Caco-2 (cell line): ENCODE results near the gene ATF6. TPM values are rescaled to one million over a fixed set of nuclear protein-coding genes. Genes with fewer than 3 reads are reported as not detected.

Source experiments
- BruUV-seq: library from RNA; stranded (reverse); fragments of 400-500 nt; replicated peaks from 2 replicates; lab custom pipeline; 2021; lab: Mats Ljungman, UMichigan
- CTCF ChIA-PET: fragments of 300-600 bp; sonication (Branson Sonifier 250); formaldehyde crosslinking; loops from one replicate; lab custom pipeline; 2022; ENCODE audit warnings: antibody characterized with exemption; lab: Charles Lee
- POLR2A ChIA-PET: fragments of 300-600 bp; sonication (Branson Sonifier 250); formaldehyde crosslinking; loops from one replicate; lab custom pipeline; 2022; ENCODE audit warnings: antibody characterized with exemption; lab: Charles Lee
- DNase-seq, 2 experiments: peaks; one replicate each; pipeline versions ENCODE4 v3.0.0 to v3.0.0-alpha.2; 2020 to 2022
- H3K27me3 ChIP-seq: replicated peaks from 2 replicates; pipeline ENCODE4 v1.6.0; 2011; ENCODE audit warnings: low read length; ENCODE audit not compliant: control insufficient read depth, insufficient read depth
- H3K36me3 ChIP-seq: 2 replicates; pipeline ENCODE4 v1.5.1; 2011; ENCODE audit warnings: low read length; ENCODE audit not compliant: control insufficient read depth, insufficient read depth
- H3K4me1 ChIP-seq: fragments of 250-450 bp; sonication (Bioruptor Pico); 2 replicates; pipeline ENCODE4 v1.5.1; 2020; ENCODE audit warnings: mild to moderate bottlenecking
- H3K4me3 ChIP-seq: 2 replicates; pipeline ENCODE4 v1.5.1; 2011; ENCODE audit warnings: low read depth, mild to moderate bottlenecking, control low read depth, low read length
- H3K9me3 ChIP-seq: fragments of 250-450 bp; sonication (Bioruptor Pico); 2 replicates; pipeline ENCODE4 v1.5.1; 2020; ENCODE audit warnings: mild to moderate bottlenecking, moderate library complexity
- H3K27ac Mint-ChIP-seq: one replicate; pipeline ENCODE4 v1.8.0; 2022; ENCODE audit warnings: mixed read lengths; ENCODE audit not compliant: unreplicated experiment
- H3K27me3 Mint-ChIP-seq: one replicate; pipeline ENCODE4 v1.8.0; 2022; ENCODE audit warnings: mixed read lengths; ENCODE audit not compliant: insufficient read depth, unreplicated experiment
- H3K36me3 Mint-ChIP-seq: one replicate; pipeline ENCODE4 v1.8.0; 2022; ENCODE audit warnings: mild to moderate bottlenecking, mixed read lengths; ENCODE audit not compliant: insufficient read depth, unreplicated experiment
- H3K4me1 Mint-ChIP-seq: one replicate; pipeline ENCODE4 v1.8.0; 2022; ENCODE audit warnings: low read depth, mixed read lengths; ENCODE audit not compliant: unreplicated experiment
- H3K4me3 Mint-ChIP-seq: one replicate; pipeline ENCODE4 v1.8.0; 2022; ENCODE audit warnings: mild to moderate bottlenecking, moderate library complexity, mixed read lengths; ENCODE audit not compliant: unreplicated experiment
- H3K9me3 Mint-ChIP-seq: one replicate; pipeline ENCODE4 v1.8.0; 2022; ENCODE audit warnings: mixed read lengths; ENCODE audit not compliant: unreplicated experiment
- intact Hi-C: fragments of 100-400 bp; cut with micrococcal nuclease; formaldehyde crosslinking; loops from one replicate; pipeline ENCODE4 v1.10.0; 2022; ENCODE audit not compliant: unreplicated experiment
- total RNA-seq: library from RNA; stranded (reverse); gene quantifications from 2 replicates; pipeline ENCODE4 v1.2.3, GENCODE V29; 2022
- TF ChIP-seq, protein P1 (sequence below), 2 experiments: fragments of 200-600 bp in 1 of 2; IDR thresholded peaks; 1 replicate in 1 of 2; 2 replicates in 1 of 2; pipeline versions ENCODE4 v1.5.1 to v1.8.0; 2011 to 2022; ENCODE audit warnings: antibody characterized with exemption in 1 of 2, control low read depth in 1 of 2, inconsistent platforms in 1 of 2, low read depth in 1 of 2, low read length in 1 of 2, mild to moderate bottlenecking in 1 of 2, moderate library complexity in 1 of 2; ENCODE audit not compliant: insufficient read depth in 1 of 2, severe bottlenecking in 1 of 2, unreplicated experiment in 1 of 2

ATF6 gene
- total RNA-seq, 1 experiment from 2014 or later, result 16.4 TPM

DNA sequence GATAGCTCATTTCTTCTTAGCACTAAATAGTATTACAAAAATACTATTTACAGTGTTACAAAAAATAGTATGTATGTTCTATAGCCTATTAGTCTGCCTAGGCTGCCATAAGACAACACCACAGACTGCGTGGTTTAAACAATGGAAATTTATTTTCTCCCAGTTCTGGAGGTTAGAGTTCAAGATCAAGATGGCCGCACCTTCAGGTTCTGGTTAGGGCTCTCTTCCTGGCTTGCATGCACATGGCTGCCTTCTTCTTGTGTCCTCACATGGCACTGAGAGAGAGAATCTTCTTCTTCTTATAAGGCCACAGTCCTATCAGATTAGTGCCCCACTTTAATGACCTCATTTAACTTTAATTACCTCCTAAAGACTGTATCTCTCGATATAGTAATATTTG lies 4.1 kb downstream of the ATF6 start:
- peaks cover 2% of the 10 kb centered on the region for H3K36me3 Mint-ChIP-seq
- Histone ChIP-seq H3K4me1 (no peaks in the 10 kb centered on the region), H3K36me3 (no peaks in the 10 kb centered on the region), H3K9me3 (no peaks in the 10 kb centered on the region), H3K4me3 (no peak overlapping the region), H3K27me3 (no peaks in the 10 kb centered on the region)
- no peak for DNase-seq
- no peak overlapping the region for H3K27ac Mint-ChIP-seq
- POLR2A ChIA-PET, result no interaction called here
- H3K4me3 Mint-ChIP-seq, result no peak overlapping the region
- H3K27me3 Mint-ChIP-seq, result no peaks in the 10 kb centered on the region
- CTCF ChIA-PET, result no interaction called here
- H3K4me1 Mint-ChIP-seq, result no peaks in the 10 kb centered on the region
- TF ChIP-seq, protein P1, sequence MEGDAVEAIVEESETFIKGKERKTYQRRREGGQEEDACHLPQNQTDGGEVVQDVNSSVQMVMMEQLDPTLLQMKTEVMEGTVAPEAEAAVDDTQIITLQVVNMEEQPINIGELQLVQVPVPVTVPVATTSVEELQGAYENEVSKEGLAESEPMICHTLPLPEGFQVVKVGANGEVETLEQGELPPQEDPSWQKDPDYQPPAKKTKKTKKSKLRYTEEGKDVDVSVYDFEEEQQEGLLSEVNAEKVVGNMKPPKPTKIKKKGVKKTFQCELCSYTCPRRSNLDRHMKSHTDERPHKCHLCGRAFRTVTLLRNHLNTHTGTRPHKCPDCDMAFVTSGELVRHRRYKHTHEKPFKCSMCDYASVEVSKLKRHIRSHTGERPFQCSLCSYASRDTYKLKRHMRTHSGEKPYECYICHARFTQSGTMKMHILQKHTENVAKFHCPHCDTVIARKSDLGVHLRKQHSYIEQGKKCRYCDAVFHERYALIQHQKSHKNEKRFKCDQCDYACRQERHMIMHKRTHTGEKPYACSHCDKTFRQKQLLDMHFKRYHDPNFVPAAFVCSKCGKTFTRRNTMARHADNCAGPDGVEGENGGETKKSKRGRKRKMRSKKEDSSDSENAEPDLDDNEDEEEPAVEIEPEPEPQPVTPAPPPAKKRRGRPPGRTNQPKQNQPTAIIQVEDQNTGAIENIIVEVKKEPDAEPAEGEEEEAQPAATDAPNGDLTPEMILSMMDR (IDR thresholded peaks at IDR 0.05; ENCODE audit: insufficient read depth in 1 of 2, low read depth in 1 of 2, low read length in 1 of 2, severe bottlenecking in 1 of 2, unreplicated experiment in 1 of 2), result no peak
- BruUV-seq, result no TSS peak
- intact Hi-C loops, result no loop called here
- no peaks in the 10 kb centered on the region for H3K9me3 Mint-ChIP-seq

DNA sequence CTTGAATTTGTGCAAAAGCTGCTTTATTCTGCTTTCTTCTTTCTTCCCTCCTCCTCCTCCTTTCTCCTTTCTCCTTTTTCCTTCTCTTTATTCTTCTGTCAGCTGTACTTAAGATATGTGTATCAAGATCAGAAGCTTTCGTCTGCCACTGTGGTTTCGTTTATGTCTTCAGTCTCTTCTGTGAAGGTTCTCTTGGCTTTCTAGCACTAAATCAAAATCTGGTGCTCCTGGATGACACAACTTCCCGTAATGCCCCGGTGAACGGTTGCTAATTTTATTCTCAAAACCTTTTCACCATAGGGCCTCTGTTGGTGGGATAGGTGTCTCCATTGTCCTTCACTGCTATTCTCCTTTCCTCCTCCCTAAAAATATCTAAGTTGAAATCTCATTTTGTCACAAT lies 5.0 kb downstream of the ATF6 start:
- Histone ChIP-seq H3K4me3 (no peak overlapping the region), H3K36me3 (no peaks in the 10 kb centered on the region), H3K4me1 (no peaks in the 10 kb centered on the region), H3K9me3 (no peaks in the 10 kb centered on the region), H3K27me3 (no peaks in the 10 kb centered on the region)
- BruUV-seq, result no TSS peak
- no peak for DNase-seq
- H3K36me3 Mint-ChIP-seq, result no peaks in the 10 kb centered on the region
- H3K27me3 Mint-ChIP-seq, result no peaks in the 10 kb centered on the region
- TF ChIP-seq, protein P1 (IDR thresholded peaks at IDR 0.05; ENCODE audit: insufficient read depth in 1 of 2, low read depth in 1 of 2, low read length in 1 of 2, severe bottlenecking in 1 of 2, unreplicated experiment in 1 of 2), result no peak
- H3K4me3 Mint-ChIP-seq, result no peak overlapping the region
- no peaks in the 10 kb centered on the region for H3K9me3 Mint-ChIP-seq
- intact Hi-C loops, result no loop called here
- no peak overlapping the region for H3K27ac Mint-ChIP-seq
- ChIA-PET POLR2A (no interaction called here), CTCF (no interaction called here)
- H3K4me1 Mint-ChIP-seq, result no peaks in the 10 kb centered on the region

DNA sequence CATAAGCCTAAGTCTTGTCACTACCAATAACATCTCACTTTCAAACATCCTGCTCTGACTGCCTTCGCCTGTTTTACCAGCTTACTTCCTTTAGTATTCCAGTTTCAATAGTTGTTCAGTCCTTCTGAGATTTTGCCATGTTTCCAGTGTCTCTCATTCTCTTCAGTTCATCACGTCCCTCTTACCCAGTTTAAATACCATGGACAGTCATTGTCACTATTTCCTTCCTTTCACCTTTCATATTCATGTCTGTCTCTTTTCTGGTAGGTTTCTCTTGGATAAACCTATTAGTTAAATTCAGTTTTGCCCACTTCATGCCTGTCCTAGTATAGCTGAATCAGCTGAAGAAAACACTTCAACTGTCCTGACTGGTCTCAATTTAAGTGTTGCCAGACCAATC lies 5.9 kb downstream of the ATF6 start:
- BruUV-seq, result no TSS peak
- TF ChIP-seq, protein P1 (IDR thresholded peaks at IDR 0.05; ENCODE audit: insufficient read depth in 1 of 2, low read depth in 1 of 2, low read length in 1 of 2, severe bottlenecking in 1 of 2, unreplicated experiment in 1 of 2), result no peak
- Mint-ChIP-seq H3K27me3 (no peaks in the 10 kb centered on the region), H3K27ac (no peak overlapping the region), H3K36me3 (no peaks in the 10 kb centered on the region), H3K4me3 (no peak overlapping the region), H3K9me3 (no peaks in the 10 kb centered on the region), H3K4me1 (no peaks in the 10 kb centered on the region)
- no peak overlapping the region for H3K4me3 ChIP-seq
- DNase-seq, result no peak
- no peaks in the 10 kb centered on the region for H3K27me3 ChIP-seq
- ChIA-PET CTCF (interaction anchor here (1.1 kb wide), 1 partner anchor 265 kb away, joined by 3 read pairs; no protein-coding TSS in a partner anchor), POLR2A (no interaction called here)
- H3K4me1 ChIP-seq, result no peaks in the 10 kb centered on the region
- no peaks in the 10 kb centered on the region for H3K36me3 ChIP-seq
- intact Hi-C loops, result no loop called here
- H3K9me3 ChIP-seq, result no peaks in the 10 kb centered on the region
